ENCODE results near the gene ARL4A.

The ARL4A gene

DNA sequence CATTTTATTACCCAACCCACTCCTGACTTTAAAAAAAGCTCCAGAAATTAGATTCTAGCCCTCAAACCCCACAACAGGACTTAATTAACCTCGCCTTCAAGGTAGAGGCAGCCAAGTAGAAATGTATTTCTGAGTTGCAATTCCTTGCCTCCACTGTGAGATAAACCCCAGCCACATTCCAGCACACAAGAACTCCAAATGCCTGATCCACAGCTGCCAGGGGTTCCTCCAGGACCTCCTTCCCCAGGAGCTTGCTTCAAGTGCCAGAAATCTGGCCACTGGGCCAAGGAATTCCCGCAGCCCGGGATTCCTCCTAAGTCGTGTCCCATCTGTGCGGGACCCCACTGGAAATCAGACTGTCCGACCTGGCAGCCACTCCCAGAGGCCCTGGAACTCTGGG, 25.9 kb upstream of the ARL4A start:
- TF ChIP-seq TCF4 (CRISPR knock-in tag; IDR thresholded peaks at IDR 0.05; ENCODE audit: borderline replicate concordance) (no peak), BACH2 (CRISPR knock-in tag; IDR thresholded peaks at IDR 0.05; ENCODE audit: borderline replicate concordance) (no peak), ZNF565 (CRISPR knock-in tag; conservative IDR thresholded peaks at IDR 0.05; ENCODE audit: low read depth) (no peak), ZC3H10 (CRISPR knock-in tag; IDR thresholded peaks at IDR 0.05) (no peak), RARB (CRISPR knock-in tag; IDR thresholded peaks at IDR 0.05) (no peak), CREB5 (CRISPR knock-in tag; IDR thresholded peaks at IDR 0.05; ENCODE audit: low read depth) (no peak), SNAI2 (CRISPR knock-in tag; IDR thresholded peaks at IDR 0.05) (no peak), ZFP30 (CRISPR knock-in tag; IDR thresholded peaks at IDR 0.05) (no peak), CSRNP3 (CRISPR knock-in tag; IDR thresholded peaks at IDR 0.05) (no peak)
- TF ChIP-seq, protein P1, sequence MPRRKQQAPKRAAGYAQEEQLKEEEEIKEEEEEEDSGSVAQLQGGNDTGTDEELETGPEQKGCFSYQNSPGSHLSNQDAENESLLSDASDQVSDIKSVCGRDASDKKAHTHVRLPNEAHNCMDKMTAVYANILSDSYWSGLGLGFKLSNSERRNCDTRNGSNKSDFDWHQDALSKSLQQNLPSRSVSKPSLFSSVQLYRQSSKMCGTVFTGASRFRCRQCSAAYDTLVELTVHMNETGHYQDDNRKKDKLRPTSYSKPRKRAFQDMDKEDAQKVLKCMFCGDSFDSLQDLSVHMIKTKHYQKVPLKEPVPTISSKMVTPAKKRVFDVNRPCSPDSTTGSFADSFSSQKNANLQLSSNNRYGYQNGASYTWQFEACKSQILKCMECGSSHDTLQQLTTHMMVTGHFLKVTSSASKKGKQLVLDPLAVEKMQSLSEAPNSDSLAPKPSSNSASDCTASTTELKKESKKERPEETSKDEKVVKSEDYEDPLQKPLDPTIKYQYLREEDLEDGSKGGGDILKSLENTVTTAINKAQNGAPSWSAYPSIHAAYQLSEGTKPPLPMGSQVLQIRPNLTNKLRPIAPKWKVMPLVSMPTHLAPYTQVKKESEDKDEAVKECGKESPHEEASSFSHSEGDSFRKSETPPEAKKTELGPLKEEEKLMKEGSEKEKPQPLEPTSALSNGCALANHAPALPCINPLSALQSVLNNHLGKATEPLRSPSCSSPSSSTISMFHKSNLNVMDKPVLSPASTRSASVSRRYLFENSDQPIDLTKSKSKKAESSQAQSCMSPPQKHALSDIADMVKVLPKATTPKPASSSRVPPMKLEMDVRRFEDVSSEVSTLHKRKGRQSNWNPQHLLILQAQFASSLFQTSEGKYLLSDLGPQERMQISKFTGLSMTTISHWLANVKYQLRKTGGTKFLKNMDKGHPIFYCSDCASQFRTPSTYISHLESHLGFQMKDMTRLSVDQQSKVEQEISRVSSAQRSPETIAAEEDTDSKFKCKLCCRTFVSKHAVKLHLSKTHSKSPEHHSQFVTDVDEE (CRISPR knock-in tag; IDR thresholded peaks at IDR 0.05): no peak
- TF ChIP-seq, protein P2, sequence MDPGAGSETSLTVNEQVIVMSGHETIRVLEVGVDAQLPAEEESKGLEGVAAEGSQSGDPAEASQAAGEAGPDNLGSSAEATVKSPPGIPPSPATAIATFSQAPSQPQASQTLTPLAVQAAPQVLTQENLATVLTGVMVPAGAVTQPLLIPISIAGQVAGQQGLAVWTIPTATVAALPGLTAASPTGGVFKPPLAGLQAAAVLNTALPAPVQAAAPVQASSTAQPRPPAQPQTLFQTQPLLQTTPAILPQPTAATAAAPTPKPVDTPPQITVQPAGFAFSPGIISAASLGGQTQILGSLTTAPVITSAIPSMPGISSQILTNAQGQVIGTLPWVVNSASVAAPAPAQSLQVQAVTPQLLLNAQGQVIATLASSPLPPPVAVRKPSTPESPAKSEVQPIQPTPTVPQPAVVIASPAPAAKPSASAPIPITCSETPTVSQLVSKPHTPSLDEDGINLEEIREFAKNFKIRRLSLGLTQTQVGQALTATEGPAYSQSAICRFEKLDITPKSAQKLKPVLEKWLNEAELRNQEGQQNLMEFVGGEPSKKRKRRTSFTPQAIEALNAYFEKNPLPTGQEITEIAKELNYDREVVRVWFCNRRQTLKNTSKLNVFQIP (CRISPR knock-in tag; IDR thresholded peaks at IDR 0.05; ENCODE audit: borderline replicate concordance, low read depth): no peak
- no peak for ATAC-seq

DNA sequence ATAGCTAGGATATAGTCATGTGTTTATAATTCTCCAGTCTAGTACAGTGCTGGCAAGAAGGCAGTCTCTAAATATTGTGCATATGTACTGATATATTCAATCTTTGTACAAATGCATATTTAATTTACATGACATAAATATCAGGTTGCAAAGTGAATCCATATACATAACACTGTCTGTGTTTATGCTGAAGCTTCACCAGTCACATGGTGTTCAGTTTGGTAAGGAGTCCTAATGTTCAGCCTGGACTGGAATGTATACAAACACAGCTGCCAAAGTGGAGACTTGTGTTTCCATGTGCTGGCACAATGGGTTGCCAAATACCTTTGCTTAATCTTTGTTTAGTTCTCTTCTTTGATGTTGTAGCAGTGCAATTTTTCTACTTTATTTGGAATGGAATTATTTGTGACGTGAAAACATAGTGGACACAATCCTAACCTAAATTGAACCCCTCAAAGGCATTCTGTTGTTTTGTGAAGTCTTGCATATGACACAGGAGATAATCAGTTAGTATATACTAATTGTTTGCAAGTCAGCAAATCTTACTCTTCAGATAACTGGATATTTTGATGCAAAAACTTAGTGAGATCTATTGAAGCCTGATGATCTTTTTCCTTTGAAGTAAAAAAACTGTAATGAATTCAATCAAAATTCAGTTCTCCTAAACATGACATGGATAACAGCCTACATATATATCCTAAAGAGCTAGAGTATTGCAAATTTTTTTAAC, 17.3 kb upstream of the ARL4A start:
- ATAC-seq: peak; percentile 72
- TF ChIP-seq ESRRG (CRISPR knock-in tag; IDR thresholded peaks at IDR 0.05) (no peak), CREB5 (CRISPR knock-in tag; IDR thresholded peaks at IDR 0.05; ENCODE audit: low read depth) (no peak), GLIS3 (CRISPR knock-in tag; IDR thresholded peaks at IDR 0.05) (no peak), ZNF70 (CRISPR knock-in tag; IDR thresholded peaks at IDR 0.05) (no peak), ISL1 (CRISPR knock-in tag; IDR thresholded peaks at IDR 0.05) (no peak), SNAI2 (CRISPR knock-in tag; IDR thresholded peaks at IDR 0.05) (no peak), TOX (CRISPR knock-in tag; IDR thresholded peaks at IDR 0.05; ENCODE audit: borderline replicate concordance) (no peak), ZNF565 (CRISPR knock-in tag; conservative IDR thresholded peaks at IDR 0.05; ENCODE audit: low read depth) (no peak), BACH2 (CRISPR knock-in tag; IDR thresholded peaks at IDR 0.05; ENCODE audit: borderline replicate concordance) (no peak), ZFP3 (CRISPR knock-in tag; IDR thresholded peaks at IDR 0.05) (no peak), PATZ1 (CRISPR knock-in tag; IDR thresholded peaks at IDR 0.05; ENCODE audit: borderline replicate concordance) (no peak)

Measured in SK-N-SH treated with all-trans-retinoic acid at 6 μM for 48 hours (cell line).